ENCODE results near the gene SLC25A1.

SLC25A1 gene

DNA sequence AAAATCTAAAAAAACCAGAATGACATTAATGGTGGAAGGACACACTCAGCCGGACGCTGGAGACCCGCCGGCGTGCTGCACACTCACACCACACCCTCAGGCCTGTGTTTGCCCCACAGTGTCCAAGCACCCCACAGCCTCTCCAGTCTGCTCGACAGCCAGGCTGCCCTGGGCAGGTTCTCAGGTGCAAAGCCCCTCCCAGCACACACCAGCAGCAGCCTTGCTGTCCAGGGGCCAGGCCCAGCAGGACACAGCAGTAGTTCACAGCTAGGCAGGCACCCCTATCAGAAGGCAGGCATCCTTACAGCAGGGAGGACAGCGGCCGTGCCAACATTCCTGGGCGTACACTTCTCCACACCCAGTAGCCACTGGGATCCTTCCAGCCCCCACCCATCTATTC, 1.7 kb upstream of the SLC25A1 start:
- DNase-seq, result no peak

DNA sequence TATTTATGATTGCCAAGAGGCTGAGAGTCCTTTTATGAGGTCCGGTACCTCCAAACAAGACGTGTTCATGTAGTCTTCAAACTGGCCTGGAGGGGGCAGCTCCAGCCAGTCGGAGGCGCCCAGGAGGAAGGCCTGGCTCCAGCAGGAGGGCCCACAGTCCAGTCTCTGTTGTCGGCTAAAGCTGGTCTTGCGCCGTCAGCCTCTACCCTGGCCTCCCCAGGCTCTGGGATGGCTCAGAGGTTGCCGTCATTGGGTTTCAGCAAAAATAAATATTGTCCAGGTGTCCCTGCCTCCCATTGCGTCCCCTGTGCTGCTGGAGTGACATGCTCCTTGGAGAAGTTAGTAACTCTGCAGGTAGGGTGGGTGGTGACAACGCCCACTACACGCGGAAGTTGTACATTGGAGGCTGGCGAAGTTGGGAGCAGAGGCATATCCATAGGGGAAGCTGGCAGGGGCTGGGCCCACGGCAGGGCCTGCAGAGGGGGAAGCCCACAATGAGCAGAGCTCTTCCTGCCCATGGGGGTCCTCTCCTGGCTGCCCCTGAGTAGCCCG, 1.0 kb upstream of the SLC25A1 start:
- peak; percentile 76 for DNase-seq

DNA sequence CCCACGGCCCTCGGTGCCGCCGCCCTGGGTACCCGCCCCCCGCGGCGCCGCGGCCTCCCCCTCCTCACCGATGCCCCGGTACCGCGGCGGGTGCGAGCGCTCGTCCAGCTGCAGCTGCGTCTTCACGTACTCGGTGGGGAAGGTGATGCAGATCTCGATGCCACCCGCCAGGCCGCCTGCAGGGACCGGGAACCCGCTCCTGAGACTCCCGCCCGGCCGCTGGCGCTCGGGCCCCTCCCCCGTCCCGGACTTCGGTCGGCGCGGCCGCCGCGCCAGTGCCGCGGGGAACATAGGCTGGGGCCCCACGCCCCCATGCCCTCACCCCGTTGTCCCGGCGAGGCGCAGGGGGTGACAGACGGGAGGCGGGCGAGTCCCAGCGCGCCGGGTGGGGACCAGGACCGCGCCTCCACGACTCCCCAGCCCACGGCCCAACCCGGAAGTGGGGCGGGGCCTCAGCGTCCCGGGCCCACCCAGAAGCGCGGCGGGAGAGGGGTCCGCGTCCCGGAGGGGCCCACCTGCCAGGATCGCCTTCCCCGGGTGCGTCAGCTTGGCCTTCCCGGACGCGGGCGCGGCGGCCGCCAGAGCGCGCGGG, 375 bp downstream of the SLC25A1 start:
- DNase-seq, result no peak

DNA sequence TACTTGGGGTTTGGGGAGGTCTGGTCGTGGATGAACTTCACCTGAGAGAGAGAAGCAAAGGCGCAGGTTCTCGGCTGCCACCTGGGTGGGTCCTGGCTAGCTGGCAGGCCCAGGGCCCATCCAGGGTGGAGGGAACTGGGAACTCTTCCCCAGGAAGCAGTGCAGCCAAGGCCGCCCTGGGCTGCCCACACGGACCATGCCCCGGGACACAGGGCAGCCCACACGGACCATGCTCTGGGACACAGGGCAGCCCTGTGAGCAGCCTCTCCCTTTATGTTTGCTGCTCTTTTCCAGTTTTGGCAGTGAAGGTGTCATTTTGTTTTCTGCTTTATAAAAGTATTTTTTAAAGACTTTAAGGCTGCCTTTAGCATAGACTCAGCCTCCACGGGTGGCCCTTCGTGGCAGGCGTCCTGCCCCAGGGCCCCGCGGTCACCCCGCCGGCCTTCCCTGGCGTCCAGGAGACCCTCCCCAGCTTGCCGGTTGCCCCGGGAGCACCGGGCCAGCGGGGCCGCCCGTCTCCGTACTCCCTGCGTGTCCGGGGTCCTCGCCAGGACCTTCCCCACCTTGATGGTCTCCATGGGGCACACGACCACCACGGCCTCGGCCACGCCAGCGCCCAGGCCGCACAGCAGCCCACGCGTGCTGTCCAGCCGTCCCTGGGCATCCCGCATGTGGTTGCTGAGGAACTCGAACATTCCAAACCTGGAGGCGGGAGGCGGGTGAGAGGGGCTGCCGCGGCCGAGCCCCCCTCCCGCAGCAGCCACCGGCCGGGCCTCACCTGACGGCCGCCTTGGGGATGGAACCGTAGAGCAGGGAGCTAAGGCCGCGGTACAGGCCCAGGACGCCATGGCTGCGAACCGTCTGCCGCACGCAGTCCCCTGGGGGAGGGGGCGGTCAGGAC, 1.1 kb downstream of the SLC25A1 start:
- no peak for DNase-seq

DNA sequence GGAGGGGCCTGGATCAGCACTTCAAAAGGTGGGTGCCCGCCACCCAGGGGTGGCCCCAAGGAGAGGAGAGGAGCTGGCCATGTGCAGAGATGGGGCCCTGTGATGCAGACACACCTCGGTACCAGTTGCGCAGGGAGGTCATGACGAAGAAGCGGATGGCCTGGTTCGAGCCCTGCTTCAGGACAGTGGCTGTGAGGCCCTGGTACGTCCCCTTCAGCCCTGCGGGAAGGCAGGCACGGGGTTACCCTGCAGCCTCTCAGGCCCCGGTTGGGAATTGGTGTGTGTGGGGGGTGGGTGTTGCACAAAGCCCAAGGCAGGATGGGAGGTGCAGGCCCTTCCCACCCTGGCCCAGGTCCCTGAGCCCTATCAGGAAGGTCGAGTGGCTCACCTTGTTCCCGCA, 1.8 kb downstream of the SLC25A1 start:
- DNase-seq, result no peak

DNA sequence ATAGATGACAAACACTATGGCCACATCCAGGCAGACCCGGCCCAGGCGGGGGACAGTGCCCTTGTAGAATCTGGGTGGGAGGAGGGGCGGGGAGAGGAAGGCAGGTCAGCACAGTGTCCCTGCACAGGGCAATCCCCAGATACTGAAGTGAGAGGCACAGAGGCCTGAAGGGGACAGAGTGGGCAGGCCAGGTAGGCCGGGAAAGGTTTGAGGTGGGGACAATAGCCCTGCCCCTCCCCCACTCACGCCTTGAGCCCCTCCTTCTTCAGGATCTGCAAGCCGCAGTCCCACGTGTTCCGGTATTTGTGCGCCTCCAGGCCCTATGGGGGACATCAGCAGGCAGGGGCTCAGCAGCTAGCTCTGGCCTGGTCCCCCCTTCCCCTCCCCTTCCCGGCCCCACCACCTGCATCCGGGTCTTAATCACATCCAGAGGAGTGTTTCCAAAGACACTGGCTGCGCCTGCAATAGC, 2.3 kb downstream of the SLC25A1 start:
- DNase-seq, result no peak

DNA sequence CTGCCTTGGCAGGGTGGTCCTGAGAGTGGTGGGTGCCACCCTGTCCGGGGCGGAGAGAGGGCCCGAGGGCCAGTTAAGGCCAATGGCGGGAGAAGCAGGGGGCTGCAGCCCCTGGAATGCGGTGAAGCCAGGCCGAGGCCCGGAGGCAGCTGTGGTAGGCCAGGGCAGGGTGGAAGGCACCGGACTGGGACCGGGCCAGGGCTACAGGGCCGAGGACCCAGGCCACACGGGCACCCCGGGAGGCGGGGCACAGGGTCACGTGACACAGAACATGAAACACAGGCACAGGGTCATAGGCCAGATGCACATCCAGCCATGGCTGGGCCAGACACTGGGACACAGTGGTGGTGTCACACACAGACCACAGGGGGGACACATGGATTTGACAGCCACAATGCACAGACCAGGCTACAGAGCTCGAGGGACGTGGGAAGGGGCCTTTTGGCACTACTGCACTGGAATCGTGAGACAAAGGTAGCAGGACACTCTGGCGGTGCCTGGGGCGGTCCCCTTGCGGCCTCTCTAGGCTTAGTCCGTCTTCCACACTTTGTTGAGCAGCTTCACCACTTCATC, 2.8 kb downstream of the SLC25A1 start:
- DNase-seq, result no peak

DNA sequence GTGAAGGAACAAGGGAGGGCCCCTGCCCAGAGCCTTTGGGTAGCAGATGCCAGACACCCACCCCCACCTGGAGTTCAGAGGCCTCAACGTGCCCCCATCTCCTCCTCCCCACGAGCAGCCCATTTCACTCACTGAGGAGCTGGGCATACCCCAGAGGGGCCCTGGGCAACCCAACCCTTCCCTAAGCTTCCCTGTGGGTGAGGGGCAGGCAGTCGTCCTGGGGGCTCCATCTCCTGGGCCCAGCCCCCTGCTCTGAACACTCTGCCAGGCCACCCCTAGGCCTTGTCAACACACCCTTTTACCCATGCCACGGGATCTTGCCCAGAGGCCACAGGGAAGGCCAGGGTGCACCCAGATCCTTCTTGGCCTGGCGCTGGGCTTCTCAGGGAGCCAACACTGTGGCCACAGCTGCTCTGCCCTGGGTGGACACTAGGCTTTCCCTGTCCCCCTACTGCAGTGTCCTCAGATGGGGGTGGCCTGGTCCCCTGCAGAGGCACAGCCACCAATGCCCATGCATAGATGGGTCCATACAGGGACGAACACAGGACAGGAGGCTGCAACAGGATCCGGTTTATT, 3.4 kb downstream of the SLC25A1 start:
- no peak for DNase-seq

DNA sequence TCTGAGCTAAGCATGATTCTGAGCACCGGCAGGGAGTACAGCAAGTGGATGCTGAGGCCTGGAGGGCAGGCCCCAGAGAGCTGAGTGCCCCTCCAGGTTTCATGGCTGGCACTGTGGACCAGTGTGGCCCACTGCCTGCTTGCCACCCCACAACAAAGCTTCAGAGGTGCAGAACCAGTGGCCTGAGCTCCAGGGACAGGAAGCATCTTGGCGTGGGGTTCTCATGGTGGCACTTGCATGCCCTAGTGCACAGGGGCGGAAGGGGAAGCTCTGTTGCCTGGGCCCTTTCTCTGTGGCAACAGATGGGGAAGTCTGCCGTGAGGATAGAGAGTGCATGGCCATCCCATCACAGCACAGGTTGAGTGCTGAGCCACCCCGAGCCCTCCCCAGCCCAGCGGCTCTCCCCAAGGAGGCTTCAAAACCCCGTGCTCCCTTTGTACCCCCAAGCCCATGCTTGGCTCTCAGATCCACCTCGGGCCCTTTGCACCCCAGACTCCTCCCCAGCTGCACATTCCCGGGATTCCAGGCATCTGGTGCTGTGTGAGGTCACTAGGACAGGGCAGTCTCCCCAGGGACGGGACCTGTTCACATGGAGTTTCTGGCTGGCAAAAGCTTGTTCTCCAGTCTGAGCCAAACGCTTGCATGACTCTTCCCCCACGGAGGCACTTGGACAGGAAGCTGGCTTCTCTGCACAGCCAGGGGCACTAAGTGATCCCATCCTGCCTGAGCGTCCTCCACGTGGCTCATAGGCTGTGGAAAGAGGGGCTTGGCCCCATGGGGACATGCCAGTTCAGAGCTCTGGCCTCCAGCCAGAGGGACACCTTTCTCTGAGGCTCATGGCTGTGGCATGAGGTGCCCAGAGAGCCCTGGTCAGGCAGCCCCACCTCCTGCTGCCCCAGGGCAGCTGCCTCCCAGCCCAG, 4.2 kb downstream of the SLC25A1 start:
- no peak for DNase-seq

DNA sequence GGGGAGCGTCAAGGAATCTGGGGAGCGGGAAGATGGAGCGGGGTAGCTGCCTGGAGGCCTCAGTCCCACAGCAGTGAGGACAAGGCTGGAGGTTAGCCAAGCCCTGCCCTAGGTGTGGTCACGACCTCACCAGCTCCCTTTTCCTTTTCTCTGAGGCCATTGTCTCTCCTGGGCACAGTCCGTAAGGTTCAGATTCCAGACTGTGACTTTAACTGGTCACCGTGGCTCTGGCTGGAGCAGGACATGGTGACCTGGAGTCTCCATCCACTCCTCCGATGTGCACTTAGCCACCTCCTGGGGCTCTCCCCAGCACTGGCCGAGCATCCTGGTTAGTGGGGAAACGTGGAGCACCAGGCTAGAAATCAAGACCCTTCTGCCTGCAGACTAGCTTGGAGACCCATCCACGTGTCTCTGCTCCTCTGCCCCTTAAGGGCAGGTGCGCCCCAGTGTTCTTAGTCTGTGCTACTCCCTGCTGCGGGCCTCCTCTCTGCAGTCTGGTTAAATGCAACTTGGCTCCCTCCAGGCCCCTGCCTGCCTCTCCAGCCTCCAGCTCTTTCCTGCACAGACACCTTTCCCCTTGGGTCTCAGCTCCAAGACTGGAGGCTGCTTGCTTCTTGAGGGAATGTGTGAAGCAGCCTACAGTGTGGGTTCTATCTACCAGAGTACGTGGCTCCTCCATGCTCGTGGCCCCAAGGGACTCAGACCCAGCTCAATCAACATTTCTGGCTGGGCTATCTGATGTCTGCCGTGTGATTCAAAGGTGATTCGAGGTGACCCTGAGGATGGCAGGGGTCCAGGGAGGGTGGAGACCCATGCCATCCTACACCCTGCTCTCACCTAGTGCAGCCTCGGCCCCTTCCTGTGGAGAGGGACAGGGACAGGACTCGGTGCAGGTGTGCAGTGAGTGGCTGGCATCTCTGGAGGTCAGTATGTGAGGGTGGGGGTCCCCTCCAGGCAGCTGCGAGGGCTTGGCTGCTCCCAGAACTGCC, 5.2 kb downstream of the SLC25A1 start:
- no peak for DNase-seq

DNA sequence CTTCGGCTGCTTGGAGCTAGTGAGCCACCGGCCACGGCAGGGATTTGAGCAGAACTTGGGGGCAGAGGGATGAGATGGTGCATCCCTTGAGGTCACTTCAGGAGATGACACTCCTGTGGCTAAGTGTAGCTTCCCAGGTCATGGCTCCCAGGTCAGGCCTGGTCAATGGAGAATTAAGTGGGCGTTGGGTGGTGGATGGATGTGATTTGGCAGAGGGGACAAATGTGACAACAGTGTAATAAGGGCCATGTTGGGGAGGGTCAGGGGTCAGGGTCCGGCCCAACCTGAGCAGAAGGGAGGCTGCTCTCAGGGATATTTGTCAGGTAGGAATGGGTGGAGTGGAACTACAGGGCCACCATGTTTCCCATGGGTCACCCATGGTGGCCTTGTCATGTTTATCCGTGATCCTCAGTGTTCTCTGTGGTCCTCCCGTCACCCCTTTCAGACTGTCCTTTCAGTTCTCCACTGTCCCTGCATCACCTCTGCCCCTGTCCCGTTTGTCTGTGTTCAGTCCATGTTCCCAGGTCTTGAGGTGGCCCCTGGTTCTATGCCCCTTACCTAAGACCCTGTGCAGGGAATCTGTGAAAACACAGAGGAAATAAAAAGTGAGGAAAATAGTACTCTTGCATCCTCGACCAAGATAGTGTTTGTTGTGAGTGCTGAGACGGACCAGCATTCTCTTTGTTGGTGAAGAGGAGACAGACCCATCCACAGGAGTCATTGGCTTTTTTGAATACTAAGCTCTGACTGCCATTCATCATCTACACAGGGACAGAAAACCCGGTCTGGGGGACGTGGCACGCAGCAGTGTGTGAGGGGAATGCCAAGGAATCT, 6.1 kb downstream of the SLC25A1 start:
- no peak for DNase-seq

DNA sequence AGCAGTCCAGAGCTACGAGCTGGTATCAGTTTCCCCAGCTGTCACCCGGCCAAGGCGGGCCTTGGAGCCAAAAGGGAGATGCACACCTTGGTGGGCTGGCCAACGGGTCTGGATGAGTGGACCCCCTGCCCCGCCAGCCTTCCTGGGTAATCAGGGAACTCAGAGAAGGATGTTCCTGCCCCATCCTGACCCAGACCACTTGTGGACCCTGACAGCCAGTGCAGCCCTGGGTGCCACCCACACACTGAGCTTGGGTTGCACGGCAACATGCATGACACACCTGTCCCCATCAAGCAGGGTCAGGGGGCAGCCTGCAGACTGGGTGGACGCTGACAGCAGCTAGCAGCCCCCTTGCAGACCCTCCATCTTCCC, 8.6 kb downstream of the SLC25A1 start:
- no peak for DNase-seq

DNA sequence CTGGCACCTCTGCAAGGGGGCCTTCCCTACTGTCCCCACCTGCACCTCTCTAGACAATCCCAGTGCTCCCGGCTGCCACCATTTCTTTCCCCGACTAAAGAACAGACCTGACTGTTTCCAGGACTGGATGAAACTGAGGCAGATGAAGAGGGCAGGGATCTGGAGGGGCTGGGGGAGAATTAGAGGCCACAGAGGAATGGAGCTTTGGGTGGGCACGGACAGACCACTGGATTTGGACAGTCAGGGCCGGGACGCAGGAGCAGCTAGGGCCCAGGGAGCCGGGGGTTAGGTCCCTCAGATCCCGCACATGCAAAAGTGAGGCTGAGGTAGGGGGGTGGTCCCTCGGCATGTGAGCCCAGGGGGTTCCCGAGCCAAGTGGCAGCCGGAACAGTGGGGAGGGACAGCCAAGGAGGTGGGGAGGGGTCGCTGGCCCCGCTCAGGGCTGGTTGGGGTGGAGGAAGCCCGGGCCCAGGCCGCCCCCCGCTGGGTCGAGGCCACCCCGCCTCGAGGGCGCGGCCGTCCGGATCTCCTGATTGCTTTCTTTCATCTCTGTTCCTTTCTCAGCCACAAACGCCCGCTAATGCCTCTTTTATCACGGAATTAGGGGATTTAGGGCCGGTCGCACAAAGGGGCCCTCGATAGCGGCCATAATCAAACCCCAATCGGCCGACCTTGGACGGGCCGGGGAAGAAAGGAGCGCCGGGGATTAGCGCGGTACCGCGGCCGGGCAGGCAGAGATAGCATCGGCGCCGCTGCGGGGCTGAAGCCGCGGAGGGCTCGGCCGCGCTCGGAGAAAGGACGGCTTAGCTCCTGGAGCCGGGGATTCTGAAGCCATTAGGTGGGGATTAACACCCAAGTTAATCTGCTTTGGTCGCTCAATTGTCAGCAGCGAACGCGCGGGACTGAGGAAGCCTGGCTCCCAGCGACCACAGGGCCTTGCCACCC, 9.3 kb downstream of the SLC25A1 start:
- no peak for DNase-seq

DNA sequence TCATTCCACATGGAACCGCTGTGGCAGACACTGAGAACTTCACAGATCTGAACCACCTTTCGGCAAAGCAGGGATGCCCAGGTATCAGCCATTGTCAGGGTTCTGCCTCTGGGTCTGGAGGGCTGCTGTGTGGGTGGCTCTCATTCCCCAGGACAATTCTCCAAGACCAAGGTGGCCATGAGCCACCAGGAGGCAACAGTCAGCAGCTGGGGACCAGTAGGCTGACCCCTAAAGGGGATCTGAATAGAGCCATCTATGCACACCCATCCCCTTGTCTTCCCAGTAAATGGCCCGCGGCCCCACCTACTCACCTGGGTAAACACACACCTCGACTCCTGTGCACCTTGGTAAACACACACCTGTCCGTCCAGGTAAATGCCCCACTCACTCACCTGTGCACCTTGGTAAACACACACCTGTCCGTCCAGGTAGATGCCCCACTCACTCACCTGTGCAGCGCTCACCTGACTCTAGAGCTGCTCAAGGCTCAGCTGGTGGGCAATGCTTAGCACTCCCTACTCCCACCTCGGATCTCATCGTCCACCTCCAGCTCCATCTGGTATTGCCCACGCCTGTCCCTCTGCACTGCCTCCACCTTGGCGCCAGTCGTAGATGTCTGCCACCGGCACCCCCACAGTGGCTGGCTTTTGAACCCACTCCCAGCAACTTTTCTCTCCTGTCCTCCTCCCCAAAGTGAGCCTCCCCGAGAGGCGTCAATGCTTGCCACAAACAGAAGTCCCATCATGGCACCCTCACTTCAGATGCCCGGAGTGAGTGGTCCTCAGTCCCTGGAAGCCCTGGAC, 10.2 kb downstream of the SLC25A1 start:
- DNase-seq, result no peak

DNA sequence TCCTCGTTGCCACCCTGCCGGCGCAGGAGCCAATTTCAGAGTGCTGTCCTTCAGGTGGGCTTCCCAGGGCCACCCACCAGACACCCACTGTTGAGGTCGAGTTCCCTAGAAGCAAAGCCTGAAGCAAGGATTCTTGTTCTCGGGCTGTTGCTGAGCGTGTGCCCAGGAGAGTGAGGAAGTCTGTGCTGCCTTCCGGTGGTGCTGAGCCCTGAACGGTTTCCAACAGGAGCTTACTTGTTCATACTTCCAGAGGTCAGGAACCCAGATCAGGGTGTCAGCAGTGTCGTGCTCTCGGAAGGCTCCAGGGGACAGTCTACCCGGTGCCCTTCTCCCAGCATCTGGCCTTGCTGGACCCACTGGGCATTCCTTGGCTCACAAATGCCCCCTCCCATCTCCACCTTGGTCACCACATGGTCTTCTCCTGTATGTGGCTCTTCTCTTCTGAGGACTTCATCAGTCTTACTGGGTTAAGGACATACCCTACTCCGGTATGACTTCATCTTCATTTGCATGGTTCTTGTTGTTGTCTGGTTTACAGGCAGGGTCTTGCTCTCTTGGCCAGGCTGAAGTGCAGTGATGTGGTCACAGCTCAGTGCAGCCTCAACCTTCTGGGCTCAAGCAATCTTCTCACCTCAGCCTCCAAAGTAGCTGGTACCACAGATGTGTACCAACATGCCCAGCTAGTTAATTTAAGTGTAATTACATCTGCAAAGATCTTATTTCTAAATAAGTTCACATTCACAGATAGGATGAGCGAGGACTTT, 11.2 kb downstream of the SLC25A1 start:
- no peak for DNase-seq

DNA sequence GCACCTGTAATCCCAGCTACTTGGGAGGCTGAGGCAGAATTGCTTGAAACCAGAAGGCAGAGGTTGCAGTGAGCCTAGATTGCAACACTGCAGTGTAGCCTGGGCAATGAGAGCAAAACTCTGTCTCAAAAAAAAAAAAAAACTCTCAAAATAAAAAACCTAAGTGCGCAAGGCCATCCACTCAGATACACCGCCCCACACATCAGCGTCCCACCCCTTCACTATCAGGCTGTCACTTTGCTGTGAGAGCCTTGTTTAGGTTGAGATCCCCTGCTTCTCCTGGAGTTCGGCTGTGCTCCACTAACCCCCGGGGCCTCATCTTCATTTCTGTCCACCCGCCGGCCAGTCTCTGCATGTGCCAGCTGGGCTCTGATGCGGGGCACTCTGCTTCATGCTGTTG, 12.1 kb downstream of the SLC25A1 start:
- no peak for DNase-seq

DNA sequence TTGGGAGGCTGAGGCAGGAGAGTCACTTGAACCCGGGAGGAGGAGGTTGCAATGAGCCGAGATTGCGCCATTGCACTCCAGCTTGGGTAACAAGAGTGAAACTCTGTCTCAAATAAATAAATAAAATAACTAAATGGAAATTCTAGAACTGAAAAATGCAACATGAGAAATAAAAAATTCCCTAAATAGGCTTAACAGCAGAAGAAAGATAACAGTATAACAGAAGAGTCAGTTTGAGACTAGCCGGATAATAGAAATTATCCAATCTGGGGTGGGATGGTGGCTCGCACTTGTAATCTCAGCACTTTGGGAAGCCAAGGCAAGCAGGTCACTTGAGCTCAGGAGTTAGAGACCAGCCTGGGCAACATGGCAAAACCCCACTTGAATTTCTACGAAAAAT, 14.1 kb downstream of the SLC25A1 start:
- no peak for DNase-seq
